Sigmoid colon (tissue), 4 donors: ENCODE measurements around the gene ADARB2.

Experiments
- EP300 ChIP-seq, 4 donors: sonication (generic); formaldehyde crosslinking; IDR thresholded peaks; one replicate each; pipeline ENCODE4 v1.6.1; 2017; ENCODE audit warnings: antibody characterized with exemption in 4 of 4
- POLR2A ChIP-seq, 2 donors: fragments of 450-650 bp; IDR thresholded peaks; one replicate each; pipeline ENCODE4 v1.6.1; 2016; ENCODE audit warnings: antibody characterized with exemption in 2 of 2, mild to moderate bottlenecking in 2 of 2, moderate library complexity in 2 of 2
- POLR2AphosphoS5 ChIP-seq, 4 donors: sonication (generic); formaldehyde crosslinking; IDR thresholded peaks; one replicate each; pipeline ENCODE4 v1.6.1; 2017; ENCODE audit warnings: antibody characterized with exemption in 4 of 4
- TF ChIP-seq, protein P1 (sequence below), 4 experiments: fragments of 450-650 bp in 3 of 4; fragments of 200-600 bp in 1 of 4; IDR thresholded peaks; one replicate each; pipeline ENCODE4 v1.5.1; 2016 to 2019; ENCODE audit warnings: antibody characterized with exemption in 4 of 4, mild to moderate bottlenecking in 3 of 4, moderate library complexity in 2 of 4

DNA sequence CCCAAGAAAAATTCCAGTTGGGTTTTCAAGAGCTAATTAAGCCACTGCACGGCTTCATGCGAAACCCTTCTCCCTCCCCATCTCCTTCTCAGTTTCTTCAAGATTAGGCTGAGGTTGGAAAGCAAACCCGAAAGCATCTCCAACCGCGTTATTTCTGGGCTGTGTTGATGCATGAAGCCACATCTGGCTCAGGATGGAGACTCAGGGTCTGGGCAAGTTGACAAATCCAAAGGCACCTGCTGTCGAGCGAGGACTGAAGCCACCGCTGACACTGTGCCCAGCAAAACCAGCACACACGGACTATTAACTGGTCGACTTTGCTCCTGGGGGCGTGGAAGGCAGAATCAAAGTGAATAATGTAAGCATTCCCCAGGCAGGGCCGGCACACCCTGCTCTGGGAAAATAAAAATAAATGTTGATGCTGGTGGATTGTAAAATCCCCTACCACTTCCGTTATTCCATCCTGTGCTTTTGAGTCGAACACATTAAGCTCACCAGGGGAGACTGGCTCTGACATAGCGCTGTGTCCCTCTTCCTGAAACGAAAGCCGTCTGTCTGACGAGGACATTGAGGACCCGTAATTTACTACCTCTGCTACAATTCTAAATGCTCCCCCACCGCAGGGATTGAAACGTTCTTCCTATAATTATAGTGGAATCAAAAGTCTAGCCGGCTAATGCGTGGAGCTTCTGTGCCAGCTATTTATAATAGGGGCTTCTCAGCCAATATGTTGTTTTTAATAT is 269.8 kb downstream of the ADARB2 start:
- TF ChIP-seq, protein P1, sequence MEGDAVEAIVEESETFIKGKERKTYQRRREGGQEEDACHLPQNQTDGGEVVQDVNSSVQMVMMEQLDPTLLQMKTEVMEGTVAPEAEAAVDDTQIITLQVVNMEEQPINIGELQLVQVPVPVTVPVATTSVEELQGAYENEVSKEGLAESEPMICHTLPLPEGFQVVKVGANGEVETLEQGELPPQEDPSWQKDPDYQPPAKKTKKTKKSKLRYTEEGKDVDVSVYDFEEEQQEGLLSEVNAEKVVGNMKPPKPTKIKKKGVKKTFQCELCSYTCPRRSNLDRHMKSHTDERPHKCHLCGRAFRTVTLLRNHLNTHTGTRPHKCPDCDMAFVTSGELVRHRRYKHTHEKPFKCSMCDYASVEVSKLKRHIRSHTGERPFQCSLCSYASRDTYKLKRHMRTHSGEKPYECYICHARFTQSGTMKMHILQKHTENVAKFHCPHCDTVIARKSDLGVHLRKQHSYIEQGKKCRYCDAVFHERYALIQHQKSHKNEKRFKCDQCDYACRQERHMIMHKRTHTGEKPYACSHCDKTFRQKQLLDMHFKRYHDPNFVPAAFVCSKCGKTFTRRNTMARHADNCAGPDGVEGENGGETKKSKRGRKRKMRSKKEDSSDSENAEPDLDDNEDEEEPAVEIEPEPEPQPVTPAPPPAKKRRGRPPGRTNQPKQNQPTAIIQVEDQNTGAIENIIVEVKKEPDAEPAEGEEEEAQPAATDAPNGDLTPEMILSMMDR (IDR thresholded peaks at IDR 0.05) = no peak
- TF ChIP-seq EP300 (IDR thresholded peaks at IDR 0.05) (no peak), POLR2A (IDR thresholded peaks at IDR 0.05) (no peak), POLR2AphosphoS5 (IDR thresholded peaks at IDR 0.05) (no peak)
